GM12872 (cell line): Measurements from ENCODE around the gene DPF3.

Source experiments
- TF ChIP-seq, protein P1 (sequence below): IDR thresholded peaks from 3 replicates; pipeline ENCODE4 v1.5.1; 2011; ENCODE audit warnings: low read depth, mild to moderate bottlenecking, low read length, moderate library complexity; ENCODE audit not compliant: insufficient read depth

DPF3 gene

GRCh38 chr14:72653026-72653425, 240.9 kb downstream of the DPF3 start:
- TF ChIP-seq, protein P1, sequence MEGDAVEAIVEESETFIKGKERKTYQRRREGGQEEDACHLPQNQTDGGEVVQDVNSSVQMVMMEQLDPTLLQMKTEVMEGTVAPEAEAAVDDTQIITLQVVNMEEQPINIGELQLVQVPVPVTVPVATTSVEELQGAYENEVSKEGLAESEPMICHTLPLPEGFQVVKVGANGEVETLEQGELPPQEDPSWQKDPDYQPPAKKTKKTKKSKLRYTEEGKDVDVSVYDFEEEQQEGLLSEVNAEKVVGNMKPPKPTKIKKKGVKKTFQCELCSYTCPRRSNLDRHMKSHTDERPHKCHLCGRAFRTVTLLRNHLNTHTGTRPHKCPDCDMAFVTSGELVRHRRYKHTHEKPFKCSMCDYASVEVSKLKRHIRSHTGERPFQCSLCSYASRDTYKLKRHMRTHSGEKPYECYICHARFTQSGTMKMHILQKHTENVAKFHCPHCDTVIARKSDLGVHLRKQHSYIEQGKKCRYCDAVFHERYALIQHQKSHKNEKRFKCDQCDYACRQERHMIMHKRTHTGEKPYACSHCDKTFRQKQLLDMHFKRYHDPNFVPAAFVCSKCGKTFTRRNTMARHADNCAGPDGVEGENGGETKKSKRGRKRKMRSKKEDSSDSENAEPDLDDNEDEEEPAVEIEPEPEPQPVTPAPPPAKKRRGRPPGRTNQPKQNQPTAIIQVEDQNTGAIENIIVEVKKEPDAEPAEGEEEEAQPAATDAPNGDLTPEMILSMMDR: no peak

- TF ChIP-seq, protein P1: no peak
Measured at GRCh38 chr14:72652179-72652578, 241.7 kb downstream of the DPF3 start.

- TF ChIP-seq, protein P1: no peak
Measured at GRCh38 chr14:72651714-72652113, 242.2 kb downstream of the DPF3 start.

GRCh38 chr14:72651081-72651480, 242.8 kb downstream of the DPF3 start:
- TF ChIP-seq, protein P1: no peak

DNA sequence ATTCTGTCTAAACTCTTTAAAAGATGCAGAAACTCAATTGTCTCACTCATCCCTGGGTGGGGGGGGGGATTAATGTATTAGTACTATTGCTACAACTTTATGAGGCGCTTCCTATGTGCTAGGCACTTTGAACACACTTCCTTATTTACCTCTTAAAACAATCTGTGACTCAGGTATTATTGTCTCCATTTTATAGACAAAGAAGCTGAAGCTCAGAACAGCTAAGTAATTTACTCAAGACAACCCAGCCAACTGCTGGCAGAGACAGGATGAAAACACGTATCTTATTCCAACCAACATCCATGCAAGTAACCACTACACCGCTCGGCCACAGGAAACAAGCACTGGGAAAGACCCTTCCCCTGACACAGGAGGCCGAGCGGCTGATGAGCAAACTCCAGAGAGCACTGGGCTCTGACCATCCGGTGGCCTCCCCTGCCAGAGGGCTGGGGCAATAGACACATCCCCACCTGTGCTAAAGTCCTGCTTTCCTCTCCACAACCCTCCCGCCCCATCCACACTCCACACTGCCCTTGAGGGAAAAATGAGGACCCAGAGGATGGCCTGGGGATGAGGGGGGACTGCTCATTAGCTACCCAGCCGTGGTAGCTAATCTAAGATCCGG, 244.2 kb downstream of the DPF3 start:
- TF ChIP-seq, protein P1: no peak

- TF ChIP-seq, protein P1: no peak
Measured at GRCh38 chr14:72647782-72648181, 246.1 kb downstream of the DPF3 start.

- TF ChIP-seq, protein P1: no peak
Measured at GRCh38 chr14:72646861-72647528, 246.9 kb downstream of the DPF3 start.
